ENCODE measurements around the gene FBN1. TPM values are rescaled to one million over a fixed set of nuclear protein-coding genes. Genes with fewer than 3 reads are reported as not detected.

FBN1 gene
- total RNA-seq, 4 donors from 2014 or later, result 153 to 266 (median 203) TPM

GRCh38 chr15:48435321-48435720, 210.2 kb downstream of the FBN1 start:
- H3K27me3 ChIP-seq, result no peaks in the 10 kb centered on the region
- peaks cover 0 to 8% (median 0%) of the 10 kb centered on the region in 3 donors for H3K4me1 ChIP-seq
- no peak for ATAC-seq
- no peak overlapping the region for H3K27ac ChIP-seq
- WGBS, 2 donors (ENCODE audit: low coverage in 1 of 2), result 71 to 78% methylated on average over 4 of the region's 4 CpGs
- no peak overlapping the region for H3K4me3 ChIP-seq
- H3K36me3 ChIP-seq, result peaks cover 14 to 100% of the 10 kb centered on the region in 2 donors
- H3K9me3 ChIP-seq, result no peaks in the 10 kb centered on the region
- no peak for TF ChIP-seq CTCF (IDR thresholded peaks at IDR 0.05)
- no peak for TF ChIP-seq POLR2AphosphoS5 (IDR thresholded peaks at IDR 0.05)
- TF ChIP-seq POLR2A (IDR thresholded peaks at IDR 0.05), result no peak
- no peak for TF ChIP-seq EP300 (IDR thresholded peaks at IDR 0.05)

GRCh38 chr15:48433226-48433886, 212.2 kb downstream of the FBN1 start:
- 39 to 93% methylated on average over 1 to 2 of the region's 3 CpGs for WGBS, 2 donors (ENCODE audit: low coverage in 1 of 2)
- no peak for ATAC-seq

GRCh38 chr15:48432688-48433087, 212.8 kb downstream of the FBN1 start:
- peaks cover 0 to 7% (median 2%) of the 10 kb centered on the region in 3 donors for H3K4me1 ChIP-seq
- no peak for ATAC-seq
- no peak for TF ChIP-seq POLR2A (IDR thresholded peaks at IDR 0.05)
- no peak for TF ChIP-seq POLR2AphosphoS5 (IDR thresholded peaks at IDR 0.05)
- no peak for TF ChIP-seq EP300 (IDR thresholded peaks at IDR 0.05)
- TF ChIP-seq CTCF (IDR thresholded peaks at IDR 0.05), result no peak
- no peaks in the 10 kb centered on the region for H3K9me3 ChIP-seq
- H3K27ac ChIP-seq, result no peak overlapping the region
- WGBS, 2 donors (ENCODE audit: low coverage in 1 of 2), result 77 to 84% methylated on average over 6 to 7 of the region's 7 CpGs
- no peaks in the 10 kb centered on the region for H3K27me3 ChIP-seq
- H3K4me3 ChIP-seq, result no peak overlapping the region
- H3K36me3 ChIP-seq, result peaks cover 12 to 100% of the 10 kb centered on the region in 2 donors

More at GRCh38 chr15:48433226-48433886, 212.2 kb downstream of the FBN1 start:
- Histone ChIP-seq H3K36me3 (peaks cover 14 to 100% of the 10 kb centered on the region in 2 donors), H3K9me3 (no peaks in the 10 kb centered on the region), H3K27ac (no peak overlapping the region), H3K27me3 (no peaks in the 10 kb centered on the region), H3K4me3 (no peak overlapping the region), H3K4me1 (peaks cover 0 to under 1% (median 0%) of the 10 kb centered on the region in 3 donors)
- no peak for TF ChIP-seq CTCF (IDR thresholded peaks at IDR 0.05)
- TF ChIP-seq EP300 (IDR thresholded peaks at IDR 0.05), result no peak
- TF ChIP-seq POLR2AphosphoS5 (IDR thresholded peaks at IDR 0.05), result no peak
- no peak for TF ChIP-seq POLR2A (IDR thresholded peaks at IDR 0.05)

- Histone ChIP-seq H3K4me1 (peaks cover 0 to 12% (median 2%) of the 10 kb centered on the region in 3 donors), H3K9me3 (no peaks in the 10 kb centered on the region), H3K27ac (peak overlapping the region in 3 of 4 donors; percentile 26 to 54 (median 43)), H3K27me3 (no peaks in the 10 kb centered on the region), H3K4me3 (no peak overlapping the region), H3K36me3 (peaks cover 9 to 100% of the 10 kb centered on the region in 2 donors)
- no peak for TF ChIP-seq POLR2AphosphoS5 (IDR thresholded peaks at IDR 0.05)
- TF ChIP-seq POLR2A (IDR thresholded peaks at IDR 0.05), result no peak
- TF ChIP-seq CTCF (IDR thresholded peaks at IDR 0.05), result no peak
- TF ChIP-seq EP300 (IDR thresholded peaks at IDR 0.05), result no peak
- 42 to 68% methylated on average over 8 of the region's 8 CpGs for WGBS, 2 donors (ENCODE audit: low coverage in 1 of 2)
- peak; percentile 61 for ATAC-seq
These were observed 217.5 kb downstream of the FBN1 start for GRCh38 chr15:48427960-48428547.
